Pulmonary artery endothelial cell (primary cell): ENCODE measurements around the gene PSMD6. TPM values are rescaled to one million over a fixed set of nuclear protein-coding genes. Genes with fewer than 3 reads are reported as not detected.

Source experiments
- DNase-seq: peaks from one replicate; pipeline ENCODE4 v3.0.0-alpha.2; 2011; ENCODE audit warnings: low read depth, low spot score
- total RNA-seq: library from RNA; depleted of rRNA; stranded (reverse); fragments of >200 nt; gene quantifications from 2 replicates; pipeline ENCODE4 v1.2.3, GENCODE V29; 2014

Gene PSMD6
- total RNA-seq, 1 donor from 2014 or later, result 128 TPM

DNA sequence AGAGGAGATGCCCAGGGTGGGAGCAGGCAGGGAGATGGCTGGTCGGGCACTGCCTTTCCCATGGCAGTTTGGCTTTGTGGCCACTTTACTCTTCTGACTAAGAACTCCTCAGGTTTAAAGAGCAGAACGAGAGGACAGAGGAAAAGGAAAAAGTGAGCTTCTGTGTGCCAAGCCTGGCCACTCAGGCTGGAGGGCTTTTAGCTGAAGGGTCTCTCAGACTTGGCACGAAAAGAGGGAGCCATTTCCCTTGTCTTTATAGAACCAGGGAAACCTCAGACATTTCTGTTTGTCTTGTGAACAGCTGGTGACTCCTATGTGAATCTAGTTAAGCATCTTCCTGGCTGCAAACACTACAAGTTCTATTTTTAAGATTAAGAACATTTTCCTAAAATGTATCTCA lies 23.3 kb upstream of the PSMD6 start:
- DNase-seq, result no peak

DNA sequence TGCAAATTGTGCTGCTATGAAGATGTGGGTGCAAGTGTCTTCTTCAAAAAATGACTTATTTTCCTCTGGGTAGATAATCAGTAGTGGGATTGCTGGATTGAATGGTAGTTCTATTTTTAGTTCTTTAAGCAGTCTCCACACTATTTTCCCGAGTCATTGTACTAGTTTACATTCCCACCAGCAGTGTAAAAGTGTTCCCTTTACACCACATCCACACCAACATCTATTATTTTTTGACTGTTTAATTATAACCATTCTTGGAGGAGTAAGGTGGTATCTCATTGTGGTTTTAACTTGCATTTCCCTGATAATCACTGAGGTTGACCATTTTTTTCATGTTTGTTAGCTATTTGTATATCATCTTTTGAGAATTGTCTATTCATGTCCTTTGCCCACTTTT lies 19.7 kb upstream of the PSMD6 start:
- no peak for DNase-seq

DNA sequence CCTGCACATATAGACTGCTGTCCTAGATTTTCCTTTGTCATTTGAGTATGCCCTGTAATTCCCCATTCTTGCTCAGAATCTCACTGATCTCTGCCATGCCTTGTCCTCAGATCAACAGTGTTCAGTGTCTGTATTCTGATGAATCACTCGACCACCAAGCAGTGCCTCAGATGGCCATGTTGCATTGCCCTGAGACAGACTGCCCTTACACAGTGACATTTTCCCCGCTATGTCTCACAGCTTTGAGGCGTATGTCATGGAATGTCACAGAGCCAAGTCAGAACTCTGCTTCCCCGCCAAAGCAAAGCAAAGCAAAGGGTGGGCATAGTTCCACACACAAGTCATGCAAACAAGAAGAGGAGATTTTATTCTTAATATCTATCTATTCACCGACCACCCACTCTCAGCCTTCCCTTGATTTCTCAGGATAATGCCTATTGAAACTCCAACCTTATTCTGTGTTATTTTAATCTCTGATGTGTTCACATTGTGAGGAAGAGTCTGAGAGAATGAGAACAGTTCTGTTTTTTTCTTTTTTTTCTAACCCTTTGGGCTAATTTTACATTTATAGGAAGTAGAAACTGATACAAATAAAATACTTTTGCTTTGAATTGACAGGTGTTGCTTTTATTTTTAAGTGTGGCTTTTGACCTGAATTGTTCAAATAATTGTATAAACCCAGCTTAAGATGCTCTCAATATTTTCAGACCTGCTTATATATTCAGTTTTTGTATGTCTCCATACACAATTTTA lies 16.9 kb upstream of the PSMD6 start:
- DNase-seq, result no peak

DNA sequence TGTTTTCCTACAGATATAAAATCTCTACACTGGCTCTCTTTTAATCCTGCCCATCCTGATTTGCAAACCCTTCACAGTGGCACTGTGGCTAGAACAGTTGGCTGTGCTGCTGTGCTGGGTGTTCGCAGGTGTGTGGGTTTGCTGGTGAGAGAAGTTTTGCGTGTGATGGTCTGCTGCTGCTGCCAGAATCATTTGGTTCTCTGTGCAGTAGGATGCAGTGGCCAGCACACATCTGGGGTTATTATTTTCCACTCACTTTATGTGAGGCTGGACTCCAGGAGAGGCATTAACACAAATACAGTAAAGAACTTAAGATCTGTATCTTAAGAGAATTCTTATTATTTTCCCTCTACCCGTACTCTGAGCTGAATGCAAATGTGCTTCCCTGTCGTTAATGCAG lies 16.0 kb upstream of the PSMD6 start:
- DNase-seq, result no peak

DNA sequence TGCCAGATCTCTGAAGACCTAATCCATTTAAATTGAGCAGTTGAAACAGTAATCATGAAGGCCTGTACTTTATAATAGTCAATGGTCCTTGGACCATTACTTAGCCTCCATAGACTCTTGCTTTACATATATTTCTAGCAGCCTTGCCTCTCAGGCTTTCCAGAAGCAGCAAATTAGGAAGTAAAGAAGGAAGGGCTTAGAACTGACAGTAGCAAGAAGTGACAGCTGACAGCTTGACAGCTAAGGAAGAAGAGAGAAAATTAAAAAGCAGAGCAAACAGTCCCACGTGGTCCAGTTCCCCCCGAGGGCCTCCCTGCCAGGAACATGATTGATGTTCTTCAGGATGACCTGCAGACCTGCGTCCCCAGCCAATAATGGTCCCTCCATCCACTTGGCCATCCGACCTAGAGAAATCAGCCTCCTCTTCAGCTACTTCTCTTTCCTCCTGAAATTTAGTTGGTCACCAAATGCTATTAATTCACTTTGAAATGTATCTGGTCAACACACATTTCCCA lies 15.0 kb upstream of the PSMD6 start:
- DNase-seq, result no peak

DNA sequence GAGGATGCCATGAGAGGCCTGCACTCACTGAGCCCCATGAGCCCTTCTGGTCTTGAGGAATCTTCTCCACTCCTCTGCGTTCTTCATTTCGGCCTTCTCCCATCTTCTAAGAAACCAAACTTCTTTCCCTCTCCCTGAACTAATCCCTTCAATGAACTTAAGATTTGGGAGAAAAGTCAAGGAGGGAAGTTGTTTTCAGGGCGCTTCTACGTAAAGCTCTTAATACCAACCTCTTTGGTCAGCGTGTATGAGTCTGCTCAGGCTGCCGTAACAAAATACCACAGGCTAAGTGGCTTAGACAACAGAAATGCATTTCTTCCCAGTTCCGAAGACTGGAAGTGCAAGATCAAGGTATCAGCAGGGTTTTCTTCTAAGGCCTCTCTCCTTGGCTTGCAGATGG lies 13.8 kb upstream of the PSMD6 start:
- DNase-seq, result no peak

DNA sequence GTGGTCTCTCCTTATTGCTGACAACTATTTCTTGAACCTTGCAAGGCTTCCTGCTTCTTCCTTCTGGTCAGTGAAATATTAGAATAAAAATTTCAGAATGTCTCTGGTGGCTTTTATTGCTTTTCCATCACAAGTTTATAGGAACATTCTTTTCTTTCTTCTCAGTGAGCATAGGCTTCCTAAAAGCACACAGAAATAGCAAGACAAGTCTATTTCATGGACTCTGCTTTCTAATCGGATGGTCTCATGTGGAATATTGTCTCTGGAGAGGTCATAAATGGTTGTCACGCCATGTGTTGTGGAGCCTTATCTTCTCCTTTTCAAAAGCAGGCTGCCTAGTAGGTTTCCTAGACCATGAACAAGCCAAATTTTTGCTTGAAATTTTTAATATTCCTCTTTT lies 9.8 kb upstream of the PSMD6 start:
- no peak for DNase-seq

DNA sequence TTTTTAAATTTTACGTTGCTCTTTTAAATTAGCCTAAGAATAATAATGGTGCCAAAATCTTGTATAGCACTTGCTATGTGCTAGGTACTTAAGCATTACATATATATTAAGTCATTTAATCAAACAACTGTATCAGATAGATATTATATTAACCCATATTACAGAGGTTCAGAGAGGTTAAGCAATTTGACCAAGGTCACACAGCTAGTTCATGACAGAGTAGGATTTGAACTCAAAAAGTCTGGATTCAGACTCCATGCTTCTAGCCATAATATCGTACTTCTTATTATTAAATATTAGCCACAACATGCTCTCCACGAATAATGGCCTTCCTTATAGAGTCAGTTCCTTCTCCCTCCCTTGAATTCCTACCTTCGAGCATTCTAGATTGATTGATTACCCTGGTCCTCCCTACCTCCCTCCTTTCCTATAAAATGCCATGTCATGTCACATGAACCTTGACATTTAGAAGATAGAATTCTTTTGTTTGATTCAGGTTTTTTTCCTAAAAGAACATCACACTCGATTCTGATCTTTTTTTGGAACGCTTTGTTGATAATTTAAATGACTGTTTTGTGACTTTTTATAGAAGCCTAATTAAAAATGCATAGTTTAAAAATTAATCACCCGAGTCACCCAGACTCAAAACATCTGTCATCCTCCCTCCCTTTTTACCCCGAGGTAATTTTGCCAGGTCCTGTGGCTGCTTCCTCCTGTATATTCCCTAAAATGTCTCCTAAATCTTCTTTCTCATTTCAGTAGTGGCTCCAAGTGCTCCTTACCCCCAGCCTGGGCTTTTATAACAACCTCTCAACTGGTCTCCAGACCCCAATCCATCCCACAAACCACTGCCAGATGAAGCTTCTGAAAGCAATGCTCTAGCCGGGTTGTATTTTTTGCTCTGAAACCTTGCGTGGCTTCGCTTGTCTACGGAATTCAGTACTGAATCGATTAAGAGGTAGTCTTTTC lies 8.5 kb upstream of the PSMD6 start:
- DNase-seq, result no peak

DNA sequence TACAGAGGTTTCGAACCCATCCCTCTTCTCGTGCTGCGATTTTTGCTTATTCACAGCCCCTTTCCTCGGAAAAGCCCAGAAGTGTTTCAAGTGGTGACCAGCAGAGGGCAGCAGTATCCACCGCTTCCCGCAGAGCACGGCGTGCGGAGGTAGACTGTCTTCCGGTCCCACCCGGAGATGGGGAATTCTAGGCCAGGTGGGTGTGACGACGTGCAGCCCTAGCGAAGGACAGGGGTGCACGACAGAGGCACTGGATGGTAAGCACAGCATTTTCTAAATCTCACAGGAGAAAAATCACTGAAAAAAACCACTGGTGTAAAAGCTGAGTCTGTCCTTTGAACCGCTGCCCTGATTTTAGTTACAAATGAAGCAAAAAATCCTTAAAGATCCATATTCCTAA lies 7.4 kb upstream of the PSMD6 start:
- peak; percentile 20 for DNase-seq

DNA sequence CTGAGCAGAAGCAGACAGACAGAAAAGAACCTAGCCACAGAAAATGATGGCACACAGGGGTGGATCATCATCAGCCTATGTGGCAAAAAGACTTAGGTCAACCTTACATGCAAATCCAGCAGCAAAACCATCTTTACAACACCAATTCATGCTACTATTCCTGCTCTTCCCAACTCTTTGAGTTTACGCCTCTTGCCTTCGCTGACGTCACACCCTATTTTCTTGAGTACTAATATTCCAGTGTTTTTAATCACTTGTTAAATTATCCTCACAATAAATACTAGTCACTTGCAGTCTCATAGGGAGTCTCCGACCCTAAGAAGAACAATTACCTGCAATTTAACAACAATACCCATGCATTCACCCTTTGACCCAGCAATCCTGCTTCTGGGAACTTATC lies 6.0 kb upstream of the PSMD6 start:
- DNase-seq, result no peak

DNA sequence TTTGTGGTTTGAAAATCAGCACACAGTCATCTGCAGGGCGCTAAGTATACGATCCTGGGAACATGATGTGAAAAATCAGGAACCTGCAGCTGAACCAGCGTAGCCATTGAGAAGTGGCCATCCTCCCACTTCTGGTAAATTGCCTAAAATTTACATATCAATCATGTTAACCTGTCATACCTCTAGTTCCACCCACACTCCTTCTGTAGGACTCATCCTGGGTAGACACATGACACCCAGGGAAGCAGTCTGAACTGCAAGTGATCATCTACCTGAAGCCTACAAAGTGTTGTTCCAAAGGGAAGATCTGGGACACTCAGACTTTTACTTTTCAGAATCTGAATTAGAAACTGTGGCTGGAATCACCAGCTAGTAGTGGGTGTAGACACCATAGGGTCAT lies 5.5 kb upstream of the PSMD6 start:
- no peak for DNase-seq

DNA sequence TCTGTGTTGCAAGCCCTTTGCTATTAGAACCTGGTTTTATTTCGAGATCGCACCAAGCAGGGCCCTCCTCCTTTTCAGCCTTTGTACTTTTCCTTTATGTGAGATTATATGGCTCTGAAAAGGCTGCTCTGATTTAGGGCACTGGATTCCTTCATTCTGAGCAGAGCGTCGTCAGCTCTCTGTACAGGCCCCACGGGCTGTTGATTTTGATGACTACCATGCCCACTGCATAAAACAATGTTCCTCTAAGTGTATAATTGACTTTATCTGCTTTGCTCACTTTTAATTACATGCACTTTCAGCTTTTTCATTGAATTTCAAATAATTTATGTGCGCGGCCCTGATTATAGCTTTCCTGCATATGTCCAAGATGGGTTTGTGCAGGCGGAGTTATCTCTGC lies 4.4 kb upstream of the PSMD6 start:
- DNase-seq, result no peak

DNA sequence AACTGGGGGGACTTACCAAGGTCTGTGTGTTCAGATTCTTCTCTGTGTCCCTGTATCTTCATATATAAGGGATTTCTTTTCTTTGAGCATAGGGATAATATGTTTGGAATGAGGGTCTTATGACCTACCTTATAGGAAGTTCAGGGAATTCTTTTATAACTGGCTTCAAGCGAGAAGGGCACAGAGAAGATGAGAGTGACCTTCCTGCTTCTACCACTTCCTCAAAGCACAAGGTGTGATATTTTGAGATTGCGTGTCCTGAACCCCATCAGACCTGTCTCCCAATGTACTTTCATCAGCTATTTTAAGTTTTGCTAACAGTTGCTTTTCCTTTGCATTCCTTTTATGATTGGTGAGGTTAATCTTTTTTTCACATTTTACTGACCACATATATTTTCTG lies 3.1 kb upstream of the PSMD6 start:
- DNase-seq, result no peak

DNA sequence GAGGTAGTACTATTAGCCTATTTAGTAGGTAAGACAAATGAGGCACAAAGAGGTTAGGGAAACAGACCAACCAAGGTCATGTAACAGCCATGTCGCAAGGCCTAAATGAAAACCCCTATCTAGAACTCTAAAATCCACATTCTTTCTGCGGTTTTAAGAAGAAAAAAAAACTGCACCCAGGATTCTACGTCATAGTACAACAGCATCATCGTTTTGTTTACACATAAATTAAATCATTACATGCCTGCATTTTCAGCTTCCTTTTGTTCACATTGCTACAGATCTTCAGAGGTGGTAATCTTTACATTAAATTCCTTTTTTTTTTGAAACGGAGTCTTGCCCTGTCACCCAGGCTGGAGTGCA lies 548 bp upstream of the PSMD6 start:
- DNase-seq, result no peak

DNA sequence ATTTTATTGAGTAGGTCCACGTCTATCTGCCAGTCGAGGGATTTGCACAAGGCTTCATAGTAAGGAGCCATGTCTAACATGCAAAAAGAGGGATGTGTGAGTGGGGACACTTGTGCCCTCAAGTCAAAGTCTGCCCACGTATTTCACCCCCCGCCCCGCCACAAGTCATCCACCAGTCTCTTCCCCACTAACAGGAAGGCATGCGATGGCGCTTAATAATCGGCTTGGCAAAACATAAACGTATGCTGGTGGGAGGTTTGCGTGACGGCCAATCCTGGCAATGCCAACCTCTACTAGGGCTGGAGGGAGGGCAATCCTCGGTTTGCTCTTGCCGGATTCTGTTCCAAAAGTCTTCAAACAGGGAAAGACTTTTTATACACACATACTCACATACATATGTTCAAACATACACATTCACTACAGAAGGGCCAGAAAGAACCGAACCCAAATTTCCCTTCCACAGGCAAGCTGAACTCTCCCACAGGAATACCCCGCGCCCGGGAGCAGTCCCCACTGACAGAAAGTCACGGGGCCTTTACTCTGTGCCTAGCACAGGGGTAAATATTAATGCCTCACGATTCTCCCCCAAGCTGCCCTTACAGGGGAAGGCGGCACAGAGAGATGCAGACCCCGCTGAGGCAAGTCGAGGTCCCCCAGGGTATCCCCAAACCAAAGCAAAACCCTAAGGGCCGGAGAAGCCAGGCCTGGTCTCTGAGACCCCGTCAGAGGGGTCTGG lies 675 bp downstream of the PSMD6 start:
- peak; percentile 3 for DNase-seq

DNA sequence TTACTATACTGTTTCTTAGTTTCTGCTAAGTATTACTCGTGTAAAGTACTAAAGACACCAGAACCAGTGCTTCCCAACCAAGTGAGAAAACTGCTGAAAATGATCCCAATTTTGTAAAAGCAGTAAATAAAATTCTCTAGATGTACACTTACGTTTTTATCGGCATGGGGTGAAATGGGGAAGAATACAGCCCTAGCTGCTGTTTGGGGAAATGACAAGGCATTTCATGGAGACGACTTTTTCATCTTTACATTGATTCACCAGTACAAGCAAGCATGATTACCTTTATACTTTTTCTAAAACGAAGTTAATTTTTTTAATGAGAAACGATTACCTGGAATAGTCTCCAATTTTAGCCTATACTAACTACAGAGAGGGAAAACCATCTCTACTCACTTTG lies 1.4 kb downstream of the PSMD6 start:
- DNase-seq, result no peak

DNA sequence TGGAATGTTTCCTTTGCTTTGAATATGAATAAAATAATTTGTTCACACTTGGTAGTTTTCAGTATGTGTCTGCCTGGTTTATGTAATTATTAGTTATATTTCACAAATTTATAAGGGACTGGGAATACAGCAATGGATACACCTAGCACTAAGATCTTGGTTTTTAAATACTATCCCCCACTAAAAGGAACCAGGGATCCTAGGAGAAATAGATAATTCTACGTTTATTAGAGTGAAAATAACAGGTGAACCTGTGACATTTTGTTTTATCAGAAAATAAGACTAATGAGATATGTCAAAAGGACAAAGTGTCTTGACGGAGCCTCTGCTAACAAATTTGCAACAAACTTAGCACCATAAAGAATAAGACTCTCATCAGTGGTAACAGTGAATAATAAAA lies 3.4 kb downstream of the PSMD6 start:
- no peak for DNase-seq

DNA sequence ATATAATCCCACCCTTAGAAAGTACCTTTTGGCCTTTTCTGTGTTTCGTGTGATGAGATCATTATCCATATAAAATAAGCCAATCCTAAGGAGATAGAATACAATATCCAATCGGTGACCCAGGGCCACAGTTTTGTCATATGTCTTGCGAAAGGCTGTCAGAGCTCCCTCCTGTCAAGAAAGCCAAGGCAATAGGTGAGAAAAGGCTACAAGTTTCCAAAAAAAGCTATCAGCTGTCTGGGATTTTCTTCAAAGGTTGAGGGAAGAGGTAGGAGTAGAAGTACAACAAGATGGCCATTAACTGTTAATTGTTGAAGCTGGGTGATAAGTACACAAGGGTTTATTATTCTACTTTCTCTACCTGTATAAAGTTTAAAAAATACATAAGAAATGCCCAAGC lies 4.0 kb downstream of the PSMD6 start:
- DNase-seq, result no peak

DNA sequence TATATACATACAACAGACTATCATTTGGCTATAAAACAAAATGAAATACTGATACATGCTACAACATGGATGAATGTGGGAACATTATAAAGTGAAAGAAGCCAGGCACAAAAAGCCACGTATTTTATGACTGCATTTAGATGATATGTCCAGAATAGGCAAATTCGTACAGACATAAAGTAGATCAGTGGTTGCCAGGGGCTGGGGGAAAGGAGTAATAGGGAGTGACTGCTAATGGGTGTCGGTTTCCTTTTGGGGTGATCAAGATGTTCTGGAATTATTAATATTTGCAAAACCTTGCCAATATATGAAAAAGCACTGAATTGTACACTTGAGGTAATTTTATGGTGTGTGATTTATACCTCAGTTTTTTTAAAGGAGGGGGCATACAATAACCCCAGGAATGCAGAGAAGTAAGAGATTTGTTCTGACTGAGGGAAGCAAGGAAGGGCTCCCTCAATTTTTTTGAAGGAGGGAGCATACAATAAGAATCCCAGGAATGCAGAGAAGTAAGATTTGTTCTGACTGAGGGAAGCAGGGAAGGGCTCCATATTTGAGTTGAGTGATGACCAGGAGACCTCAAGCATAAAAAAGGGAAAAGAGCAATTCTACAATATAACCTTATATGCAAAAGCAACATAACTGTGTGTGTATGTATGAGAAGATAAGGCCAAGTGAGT lies 6.2 kb downstream of the PSMD6 start:
- no peak for DNase-seq

DNA sequence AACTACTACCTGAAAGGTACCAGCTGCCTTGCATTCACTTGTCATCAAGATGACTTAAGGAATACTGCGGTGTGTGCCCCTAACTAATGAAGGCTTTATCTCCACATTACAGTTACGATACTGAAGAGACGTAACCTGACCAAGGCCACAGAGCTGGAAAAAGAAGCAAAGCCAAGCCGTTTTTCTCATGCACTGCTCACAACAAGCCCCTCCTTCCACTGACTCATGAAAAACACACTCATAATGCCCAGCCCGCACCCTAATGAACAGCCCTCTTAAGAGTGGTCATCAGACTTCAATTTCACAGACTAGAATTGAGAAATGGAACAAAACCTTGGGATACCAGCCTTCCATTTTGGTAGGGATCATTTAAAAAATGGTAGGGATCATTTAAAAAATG lies 11.6 kb downstream of the PSMD6 start:
- DNase-seq, result no peak

DNA sequence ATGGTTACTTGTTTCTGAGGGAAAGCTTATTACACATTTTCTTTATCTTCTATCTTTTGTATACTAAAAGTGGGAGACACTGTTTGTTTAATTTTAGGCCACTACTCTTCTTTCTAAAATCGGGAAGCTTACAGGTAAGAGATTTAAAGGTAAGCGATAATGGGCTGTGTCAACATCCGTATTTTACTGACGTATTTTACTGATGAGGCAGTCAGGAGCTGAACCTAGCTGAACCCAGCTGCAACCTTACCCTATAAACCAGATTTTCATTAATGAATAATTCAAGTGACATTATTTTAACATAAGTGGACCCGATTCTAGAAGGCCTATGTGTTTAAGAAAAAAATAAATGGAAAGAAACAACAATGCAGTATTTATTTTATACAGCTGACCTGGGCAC lies 13.1 kb downstream of the PSMD6 start:
- no peak for DNase-seq
